GM19239 (cell line): ENCODE results near the gene MCC.

Experiments used
- DNase-seq: peaks from one replicate; pipeline ENCODE4 v3.0.0; 2011; ENCODE audit warnings: low spot score; ENCODE audit not compliant: insufficient read length
- FAIRE-seq: peaks from 2 replicates; lab custom pipeline; 2011; peaks lifted over from hg19 to GRCh38; lab: Jason Lieb, UNC

MCC gene

GRCh38 chr5:113233606-113234005 lies 254.6 kb downstream of the MCC start:
- FAIRE-seq, result no peak

GRCh38 chr5:113232667-113233066 lies 255.6 kb downstream of the MCC start:
- FAIRE-seq (no peak), DNase-seq (no peak)

More at GRCh38 chr5:113233606-113234005, 254.6 kb downstream of the MCC start:
- DNase-seq, result no peak

GRCh38 chr5:113232221-113232620 lies 256.0 kb downstream of the MCC start:
- DNase-seq, result no peak
- no peak for FAIRE-seq

GRCh38 chr5:113231653-113232000 lies 256.6 kb downstream of the MCC start:
- FAIRE-seq, result no peak
- no peak for DNase-seq

GRCh38 chr5:113230711-113231652 lies 257.3 kb downstream of the MCC start:
- DNase-seq (no peak), FAIRE-seq (no peak)

- no peak for FAIRE-seq
- no peak for DNase-seq
These were observed 260.5 kb downstream of the MCC start for GRCh38 chr5:113227798-113228197.

GRCh38 chr5:113226116-113226736 lies 262.0 kb downstream of the MCC start:
- no peak for DNase-seq
- no peak for FAIRE-seq

GRCh38 chr5:113225259-113225658 lies 263.0 kb downstream of the MCC start:
- DNase-seq, result no peak
- FAIRE-seq, result no peak

GRCh38 chr5:113224605-113225065 lies 263.6 kb downstream of the MCC start:
- FAIRE-seq (no peak), DNase-seq (no peak)

GRCh38 chr5:113223831-113224604 lies 264.2 kb downstream of the MCC start:
- FAIRE-seq, result no peak
- DNase-seq, result no peak

- no peak for DNase-seq
- no peak for FAIRE-seq
These were observed 264.9 kb downstream of the MCC start for GRCh38 chr5:113223315-113223714.

GRCh38 chr5:113221294-113222176 lies 266.7 kb downstream of the MCC start:
- no peak for FAIRE-seq
- DNase-seq, result no peak

- FAIRE-seq, result no peak
These were observed 268.6 kb downstream of the MCC start for GRCh38 chr5:113219695-113220094.

GRCh38 chr5:113218906-113219517 lies 269.2 kb downstream of the MCC start:
- FAIRE-seq (no peak), DNase-seq (no peak)

More at GRCh38 chr5:113219695-113220094, 268.6 kb downstream of the MCC start:
- no peak for DNase-seq

- FAIRE-seq, result no peak
These were observed 270.1 kb downstream of the MCC start for GRCh38 chr5:113218200-113218599.

GRCh38 chr5:113217619-113218184 lies 270.6 kb downstream of the MCC start:
- DNase-seq (no peak), FAIRE-seq (no peak)

More at GRCh38 chr5:113218200-113218599, 270.1 kb downstream of the MCC start:
- no peak for DNase-seq

- FAIRE-seq (no peak), DNase-seq (no peak)
These were observed 271.7 kb downstream of the MCC start for GRCh38 chr5:113216545-113216944.

GRCh38 chr5:113215401-113216060 lies 272.7 kb downstream of the MCC start:
- no peak for FAIRE-seq
- DNase-seq, result no peak
